ENCODE data around the gene REC114. TPM values are rescaled to one million over a fixed set of nuclear protein-coding genes. Genes with fewer than 3 reads are reported as not detected.

Gene REC114
- total and polyA plus RNA-seq, 9 of the 15 experiments (the other 6 are each of a cell fraction or from before 2014, with no cell fraction given) = 0.07 to 0.24 TPM; not detected in 7

DNA sequence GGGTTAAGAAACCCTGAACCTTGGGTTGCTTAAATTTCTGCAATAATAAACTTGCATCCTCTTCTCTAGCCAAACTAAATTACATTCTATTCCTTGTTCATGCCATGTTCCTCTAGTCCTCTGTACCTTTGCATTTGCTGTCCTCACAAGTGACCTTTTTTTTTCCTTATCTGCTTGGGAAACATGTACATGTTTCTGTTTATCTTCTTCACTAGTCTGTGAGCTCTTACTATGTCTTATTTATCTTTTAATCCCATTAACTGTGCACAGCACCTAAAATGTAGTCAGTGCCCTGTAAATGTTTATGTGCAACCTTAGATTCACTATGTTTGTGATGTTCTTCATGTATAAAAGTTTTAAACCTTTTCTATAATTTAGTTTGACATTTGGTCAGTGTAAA, 61.9 kb downstream of the REC114 start (continued):
- no peak for TF ChIP-seq PBX2 (CRISPR knock-in tag; IDR thresholded peaks at IDR 0.05; ENCODE audit: low read depth)
- TF ChIP-seq PBX2 (tag; conservative IDR thresholded peaks at IDR 0.05; ENCODE audit: low read depth) = no peak
- peak; percentile 95 for TF ChIP-seq ZNF384 (IDR thresholded peaks at IDR 0.05; ENCODE audit: low read depth, low read length)
- TF ChIP-seq E4F1 (CRISPR knock-in tag; IDR thresholded peaks at IDR 0.05; ENCODE audit: borderline replicate concordance) = no peak
- TF ChIP-seq, protein P1, sequence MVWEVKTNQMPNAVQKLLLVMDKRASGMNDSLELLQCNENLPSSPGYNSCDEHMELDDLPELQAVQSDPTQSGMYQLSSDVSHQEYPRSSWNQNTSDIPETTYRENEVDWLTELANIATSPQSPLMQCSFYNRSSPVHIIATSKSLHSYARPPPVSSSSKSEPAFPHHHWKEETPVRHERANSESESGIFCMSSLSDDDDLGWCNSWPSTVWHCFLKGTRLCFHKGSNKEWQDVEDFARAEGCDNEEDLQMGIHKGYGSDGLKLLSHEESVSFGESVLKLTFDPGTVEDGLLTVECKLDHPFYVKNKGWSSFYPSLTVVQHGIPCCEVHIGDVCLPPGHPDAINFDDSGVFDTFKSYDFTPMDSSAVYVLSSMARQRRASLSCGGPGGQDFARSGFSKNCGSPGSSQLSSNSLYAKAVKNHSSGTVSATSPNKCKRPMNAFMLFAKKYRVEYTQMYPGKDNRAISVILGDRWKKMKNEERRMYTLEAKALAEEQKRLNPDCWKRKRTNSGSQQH (CRISPR knock-in tag; IDR thresholded peaks at IDR 0.05) = no peak
- no peak for TF ChIP-seq KDM4B (IDR thresholded peaks at IDR 0.05; ENCODE audit: borderline replicate concordance in 2 of 2, low read depth in 1 of 2)
- TF ChIP-seq SMAD1 (IDR thresholded peaks at IDR 0.05; ENCODE audit: low read depth, low read length, partially characterized antibody) = no peak
- no peak for TF ChIP-seq ZNF449 (CRISPR knock-in tag; IDR thresholded peaks at IDR 0.05)
- TF ChIP-seq GABPB1 (CRISPR knock-in tag; IDR thresholded peaks at IDR 0.05) = no peak
- no peak for TF ChIP-seq GABPB2 (CRISPR knock-in tag; conservative IDR thresholded peaks at IDR 0.05)
- TF ChIP-seq, protein P2, sequence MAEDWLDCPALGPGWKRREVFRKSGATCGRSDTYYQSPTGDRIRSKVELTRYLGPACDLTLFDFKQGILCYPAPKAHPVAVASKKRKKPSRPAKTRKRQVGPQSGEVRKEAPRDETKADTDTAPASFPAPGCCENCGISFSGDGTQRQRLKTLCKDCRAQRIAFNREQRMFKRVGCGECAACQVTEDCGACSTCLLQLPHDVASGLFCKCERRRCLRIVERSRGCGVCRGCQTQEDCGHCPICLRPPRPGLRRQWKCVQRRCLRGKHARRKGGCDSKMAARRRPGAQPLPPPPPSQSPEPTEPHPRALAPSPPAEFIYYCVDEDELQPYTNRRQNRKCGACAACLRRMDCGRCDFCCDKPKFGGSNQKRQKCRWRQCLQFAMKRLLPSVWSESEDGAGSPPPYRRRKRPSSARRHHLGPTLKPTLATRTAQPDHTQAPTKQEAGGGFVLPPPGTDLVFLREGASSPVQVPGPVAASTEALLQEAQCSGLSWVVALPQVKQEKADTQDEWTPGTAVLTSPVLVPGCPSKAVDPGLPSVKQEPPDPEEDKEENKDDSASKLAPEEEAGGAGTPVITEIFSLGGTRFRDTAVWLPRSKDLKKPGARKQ (CRISPR knock-in tag; IDR thresholded peaks at IDR 0.05) = no peak
- no peak for TF ChIP-seq ZNF12 (CRISPR knock-in tag; IDR thresholded peaks at IDR 0.05)
- TF ChIP-seq COPS2 (conservative IDR thresholded peaks at IDR 0.05) = no peak
- no peak for TF ChIP-seq ZBTB8A (IDR thresholded peaks at IDR 0.05; ENCODE audit: partially characterized antibody)
- peak; percentile 66; the same call in 1 of the 2 replicates for TF ChIP-seq ADNP (tag; IDR thresholded peaks at IDR 0.05)
- no peak for TF ChIP-seq GTF2A2 (tag; IDR thresholded peaks at IDR 0.05)
- TF ChIP-seq ERF (CRISPR knock-in tag; IDR thresholded peaks at IDR 0.05) = no peak

Measured in K562 (cell line).